GM18907 (cell line): ENCODE results near the gene CDCA4.
"Not testable (repeated sequence)": the region's sequence is repeated elsewhere in the genome, so short reads cannot be mapped to it uniquely, and the experiment has no call there.

Experiments used
- ATAC-seq: cut with Tn5 transposase; IDR thresholded peaks from one replicate; pipeline ENCODE4 v1.9.1; 2021; ENCODE audit warnings: mild to moderate bottlenecking, moderate library complexity; ENCODE audit not compliant: unreplicated experiment

Gene CDCA4

GRCh38 chr14:105020815-105021655 is at the start of gene CDCA4:
Gene CDCA4 (minus strand): TSS chr14:105021083. CDS start chr14:105011929, 9,154 bp downstream.
- ATAC-seq = peak; percentile 78

GRCh38 chr14:105069871-105070759 is 49.2 kb upstream of the CDCA4 start:
- peak; percentile 47 for ATAC-seq

GRCh38 chr14:105069522-105069870 is 48.6 kb upstream of the CDCA4 start:
- ATAC-seq = no peak

- no peak for ATAC-seq
These were observed 47.9 kb upstream of the CDCA4 start for GRCh38 chr14:105068818-105069217.

- no peak for ATAC-seq
These were observed 47.1 kb upstream of the CDCA4 start for GRCh38 chr14:105067969-105068301.

- no peak for ATAC-seq
These were observed 46.5 kb upstream of the CDCA4 start for GRCh38 chr14:105067140-105067968.

- no peak for ATAC-seq
These were observed 45.6 kb upstream of the CDCA4 start for GRCh38 chr14:105066240-105067071.

GRCh38 chr14:105065280-105066228 is 44.7 kb upstream of the CDCA4 start, which contains the start of gene GPR132:
Gene GPR132 (minus strand): TSS chr14:105065430. CDS start chr14:105055420, 10,010 bp downstream.
- ATAC-seq = peak; percentile 47

GRCh38 chr14:105064721-105065143 is 43.8 kb upstream of the CDCA4 start:
- no peak for ATAC-seq

GRCh38 chr14:105064001-105064400 is 43.1 kb upstream of the CDCA4 start:
- no peak for ATAC-seq

- not testable (repeated sequence) for ATAC-seq
These were observed 42.6 kb upstream of the CDCA4 start for GRCh38 chr14:105063506-105063905.

GRCh38 chr14:105063056-105063455 is 42.2 kb upstream of the CDCA4 start:
- ATAC-seq = no peak

- no peak for ATAC-seq
These were observed 41.2 kb upstream of the CDCA4 start for GRCh38 chr14:105062048-105062433.

GRCh38 chr14:105061428-105062047 is 40.7 kb upstream of the CDCA4 start:
- ATAC-seq = peak; percentile 27

GRCh38 chr14:105060751-105061427 is 40.0 kb upstream of the CDCA4 start:
- peak; percentile 7 for ATAC-seq

- no peak for ATAC-seq
These were observed 39.2 kb upstream of the CDCA4 start for GRCh38 chr14:105059925-105060565.
